RKO (cell line): ENCODE results near the gene SEPTIN5.
"Not testable (repeated sequence)": the region's sequence is repeated elsewhere in the genome, so short reads cannot be mapped to it uniquely, and the experiment has no call there.

Experiments
- DNase-seq: peaks from one replicate; pipeline ENCODE4 v3.0.0-alpha.2; 2016; ENCODE audit warnings: low spot score

The SEPTIN5 gene

GRCh38 chr22:19714312-19715187 lies at the start of gene SEPTIN5:
SEPTIN5 (plus strand) TSS chr22:19714503; CDS start chr22:19714589, 86 bp downstream.
- no peak for DNase-seq

DNA sequence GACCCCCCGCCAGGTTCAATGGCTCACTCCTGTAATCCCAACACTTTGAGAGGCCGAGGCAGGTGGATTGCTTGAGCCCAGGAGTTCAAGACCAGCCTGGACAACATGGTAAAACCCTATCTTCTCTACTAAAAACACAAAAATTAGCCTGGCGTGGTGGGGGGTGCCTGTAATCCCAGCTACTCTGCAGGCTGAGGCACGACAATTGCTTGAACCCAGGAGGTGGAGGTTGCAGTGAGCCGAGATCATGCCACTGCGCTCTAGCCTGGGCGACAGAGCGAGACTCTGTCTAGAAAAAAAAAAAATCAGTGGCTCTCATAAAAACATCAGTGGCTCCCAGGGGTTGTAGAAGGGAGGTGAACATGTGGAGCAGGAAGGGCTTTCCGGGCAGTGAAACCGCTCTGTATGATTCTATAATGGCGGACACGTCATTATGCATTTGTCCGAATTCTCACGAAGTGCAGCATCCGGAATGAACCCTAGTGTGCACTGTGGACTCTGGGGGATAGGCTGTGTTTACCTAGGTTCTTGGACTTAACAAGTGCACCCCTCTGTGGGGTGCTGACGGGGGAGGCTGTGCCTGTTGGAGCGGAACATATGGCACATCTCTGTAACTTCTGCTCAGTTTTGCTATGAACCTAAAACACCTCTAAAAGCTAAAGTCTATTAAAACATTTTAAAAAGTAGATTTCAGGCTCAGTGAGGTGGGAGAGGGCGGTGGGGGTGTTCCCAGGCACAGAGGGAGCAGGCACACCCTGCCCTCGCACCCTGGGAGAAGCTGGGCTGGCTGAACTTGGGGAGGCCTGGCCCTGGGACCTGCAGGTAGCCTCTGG lies 49.1 kb upstream of the SEPTIN5 start:
- DNase-seq: no peak

DNA sequence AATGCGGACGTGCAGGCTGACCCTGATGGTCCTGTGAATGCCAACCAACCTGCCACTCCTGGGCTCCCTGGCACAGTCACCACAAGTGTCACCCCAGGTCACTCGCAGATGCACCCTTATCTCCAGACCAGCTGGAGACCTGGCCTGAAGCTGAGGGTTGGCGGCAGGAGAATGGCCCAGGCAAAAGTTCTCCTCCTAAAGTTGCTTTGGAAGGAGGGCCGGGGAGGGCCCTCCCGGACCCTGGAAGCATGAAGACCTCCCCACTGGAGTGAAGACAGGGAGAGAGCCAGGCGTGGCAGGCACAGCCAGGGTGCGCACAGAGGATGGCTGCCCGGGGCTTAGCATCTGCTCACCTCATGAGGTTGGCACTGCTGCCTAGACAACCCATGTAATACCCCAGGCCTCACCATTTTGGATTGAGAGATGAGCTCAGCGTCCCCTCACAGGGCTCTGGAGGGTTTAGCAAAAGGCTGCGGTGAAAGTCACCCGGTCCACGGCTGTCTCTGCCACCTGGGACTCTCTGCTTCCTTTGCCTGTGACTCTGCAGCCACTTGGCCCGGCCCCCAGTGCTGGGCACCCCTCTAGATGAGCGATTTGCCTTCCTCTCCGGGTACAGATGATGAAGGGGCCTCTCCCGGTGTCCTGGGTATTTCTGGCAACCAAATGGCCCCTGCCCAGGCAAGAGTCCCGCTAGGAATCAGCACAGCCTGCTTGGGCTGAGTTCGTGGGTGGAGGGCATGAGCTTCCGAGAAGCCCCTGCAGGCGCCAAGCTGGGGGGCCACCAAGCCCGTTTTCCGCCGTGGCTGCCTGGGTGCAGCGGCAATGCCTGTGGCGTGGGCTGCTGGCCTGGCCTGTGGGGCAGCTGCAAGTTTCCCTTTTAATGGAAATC lies 48.3 kb upstream of the SEPTIN5 start:
- no peak for DNase-seq

DNA sequence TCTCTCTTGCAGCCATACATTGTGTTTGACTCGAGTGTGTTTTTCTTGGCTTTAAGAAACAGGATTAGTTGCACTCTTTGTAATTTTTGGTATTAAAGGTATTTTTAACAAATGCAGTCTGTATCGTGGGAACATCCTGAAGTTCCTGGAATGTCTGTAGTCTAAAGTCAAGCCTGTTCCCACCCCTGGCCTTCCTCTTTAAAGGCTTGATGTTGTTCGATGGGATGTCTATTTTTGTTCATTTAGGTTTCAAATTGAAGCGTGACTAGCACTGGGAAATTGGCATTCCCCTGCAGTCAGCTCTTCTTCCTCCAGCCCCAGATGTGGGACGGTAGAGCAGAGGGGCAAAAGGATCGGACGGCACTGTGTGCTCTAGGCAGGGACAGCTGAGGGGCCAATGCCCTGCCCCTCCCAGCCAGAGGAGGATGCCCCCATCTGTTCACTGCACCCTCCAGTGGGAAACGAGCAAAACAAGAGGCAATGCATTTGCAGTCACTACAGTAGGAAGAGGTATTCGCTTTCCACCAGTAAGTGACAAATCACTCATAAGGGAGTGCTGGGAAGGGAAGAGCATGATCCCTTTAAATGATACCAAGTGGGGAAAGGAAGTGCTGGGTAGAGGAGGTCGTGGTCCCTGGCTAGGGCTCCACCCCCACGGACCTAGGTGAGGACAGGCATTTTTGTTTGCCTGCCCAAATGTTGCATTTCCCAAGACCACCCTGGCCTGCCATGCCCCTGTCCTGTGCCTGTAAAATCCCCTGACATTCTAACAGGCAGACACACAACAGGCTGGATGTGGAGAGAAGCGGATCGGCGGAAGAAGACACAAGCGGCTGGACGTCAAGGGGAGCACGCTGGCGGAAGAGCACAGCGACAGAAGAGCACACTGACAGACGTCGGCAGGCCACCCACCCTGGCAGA lies 47.4 kb upstream of the SEPTIN5 start:
- no peak for DNase-seq

GRCh38 chr22:19667872-19668740 lies 46.2 kb upstream of the SEPTIN5 start:
- DNase-seq: no peak

- DNase-seq: no peak
Measured at GRCh38 chr22:19668748-19669147, 45.6 kb upstream of the SEPTIN5 start.

- no peak for DNase-seq
Measured at GRCh38 chr22:19669570-19669969, 44.7 kb upstream of the SEPTIN5 start.

DNA sequence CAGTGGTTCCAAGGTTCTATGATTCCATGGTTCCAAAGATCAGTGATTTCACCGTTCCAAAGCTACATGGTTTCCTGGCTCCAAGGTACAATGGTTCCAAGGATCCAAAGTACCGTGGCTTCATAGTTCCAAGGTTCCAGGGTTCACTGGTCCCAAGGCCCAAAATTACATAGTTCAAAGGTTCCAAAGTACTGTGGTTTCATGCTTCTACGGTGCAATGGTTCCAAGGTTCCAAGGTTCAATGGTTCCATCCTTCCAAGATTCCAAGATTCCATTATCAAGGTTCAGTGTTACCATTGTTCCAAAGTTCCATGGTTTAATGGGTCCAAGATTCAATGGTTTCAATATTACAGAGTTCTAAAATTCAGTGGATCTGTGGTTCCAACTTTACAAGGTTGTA lies 43.0 kb upstream of the SEPTIN5 start:
- DNase-seq: no peak

GRCh38 chr22:19672054-19672776 lies 42.1 kb upstream of the SEPTIN5 start:
- no peak for DNase-seq

GRCh38 chr22:19673660-19674059 lies 40.6 kb upstream of the SEPTIN5 start:
- no peak for DNase-seq

- no peak for DNase-seq
Measured at GRCh38 chr22:19674129-19674928, 40.0 kb upstream of the SEPTIN5 start.

DNA sequence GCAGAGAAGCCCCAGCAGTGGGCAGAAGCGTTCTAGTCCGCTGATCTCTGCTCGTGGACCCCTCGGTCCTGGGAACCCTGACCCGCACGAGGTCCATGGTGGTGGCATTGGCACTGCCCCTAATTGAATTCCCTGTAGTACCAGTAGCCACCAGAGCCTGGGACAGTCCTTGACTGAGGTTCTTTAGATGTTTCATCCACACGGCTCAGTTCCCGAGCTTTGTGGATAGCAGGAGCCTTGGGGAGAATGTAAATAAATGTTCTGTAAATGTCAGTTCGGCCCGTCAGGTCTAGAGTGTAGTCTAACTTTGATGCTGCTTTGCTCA lies 39.4 kb upstream of the SEPTIN5 start:
- DNase-seq: no peak

DNA sequence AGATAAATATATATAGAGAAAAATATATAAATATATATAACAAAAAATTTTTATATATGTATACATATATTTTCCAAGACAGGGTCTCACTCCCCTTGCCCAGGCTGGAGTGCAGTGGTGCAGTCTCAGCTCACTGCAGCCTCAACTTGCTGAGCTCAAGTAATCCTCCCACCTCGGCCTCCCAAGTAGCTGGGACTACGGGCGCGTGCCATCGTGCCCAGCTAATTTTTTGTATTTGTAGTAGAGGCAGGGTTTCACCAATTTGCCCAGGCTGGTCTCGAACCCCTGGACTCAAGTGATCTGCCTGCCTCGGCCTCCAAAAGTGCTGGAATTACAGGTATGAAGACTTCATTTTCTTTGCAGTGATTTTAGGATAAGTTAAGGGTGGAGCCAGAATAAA lies 38.9 kb upstream of the SEPTIN5 start:
- no peak for DNase-seq

- not testable (repeated sequence) for DNase-seq
Measured at GRCh38 chr22:19676437-19676836, 37.9 kb upstream of the SEPTIN5 start.

- no peak for DNase-seq
Measured at GRCh38 chr22:19678949-19679521, 35.3 kb upstream of the SEPTIN5 start.

- no peak for DNase-seq
Measured at GRCh38 chr22:19679522-19680101, 34.7 kb upstream of the SEPTIN5 start.

- DNase-seq: no peak
Measured at GRCh38 chr22:19680287-19680881, 33.9 kb upstream of the SEPTIN5 start.
